Spleen (tissue), 7 donors: ENCODE data around the gene NUAK1.

Experiments used
- POLR2AphosphoS5 ChIP-seq, 3 donors: sonication (generic); formaldehyde crosslinking; IDR thresholded peaks; one replicate each; pipeline ENCODE4 v1.5.1; 2017; ENCODE audit warnings: antibody characterized with exemption in 3 of 3
- TF ChIP-seq, protein P1 (sequence below), 11 experiments: fragments of 200-600 bp in 7 of 11; fragments of 450-650 bp in 4 of 11; sonication (generic) in 4 of 11; IDR thresholded peaks in 8 of 11; conservative IDR thresholded peaks in 3 of 11; 1 replicate in 7 of 11; 2 replicates in 4 of 11; pipeline versions ENCODE4 v1.4.0 to v1.8.0; 2016 to 2021; ENCODE audit warnings: antibody characterized with exemption in 11 of 11, inconsistent platforms in 4 of 11, mild to moderate bottlenecking in 1 of 11
- donor health status: DM: no; HTN: no; CAD: no; lungs with moderate emphysema.
- donor health status: DM: no; HTN: no; CAD: no.
- donor health status: DM: no; HTN: no; CAD: no.

GRCh38 chr12:106174876-106175275, 36.1 kb upstream of the NUAK1 start:
- TF ChIP-seq, protein P1, sequence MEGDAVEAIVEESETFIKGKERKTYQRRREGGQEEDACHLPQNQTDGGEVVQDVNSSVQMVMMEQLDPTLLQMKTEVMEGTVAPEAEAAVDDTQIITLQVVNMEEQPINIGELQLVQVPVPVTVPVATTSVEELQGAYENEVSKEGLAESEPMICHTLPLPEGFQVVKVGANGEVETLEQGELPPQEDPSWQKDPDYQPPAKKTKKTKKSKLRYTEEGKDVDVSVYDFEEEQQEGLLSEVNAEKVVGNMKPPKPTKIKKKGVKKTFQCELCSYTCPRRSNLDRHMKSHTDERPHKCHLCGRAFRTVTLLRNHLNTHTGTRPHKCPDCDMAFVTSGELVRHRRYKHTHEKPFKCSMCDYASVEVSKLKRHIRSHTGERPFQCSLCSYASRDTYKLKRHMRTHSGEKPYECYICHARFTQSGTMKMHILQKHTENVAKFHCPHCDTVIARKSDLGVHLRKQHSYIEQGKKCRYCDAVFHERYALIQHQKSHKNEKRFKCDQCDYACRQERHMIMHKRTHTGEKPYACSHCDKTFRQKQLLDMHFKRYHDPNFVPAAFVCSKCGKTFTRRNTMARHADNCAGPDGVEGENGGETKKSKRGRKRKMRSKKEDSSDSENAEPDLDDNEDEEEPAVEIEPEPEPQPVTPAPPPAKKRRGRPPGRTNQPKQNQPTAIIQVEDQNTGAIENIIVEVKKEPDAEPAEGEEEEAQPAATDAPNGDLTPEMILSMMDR (IDR thresholded peaks at IDR 0.05 in 8 of 11, conservative IDR thresholded peaks at IDR 0.05 in 3 of 11): no peak
- TF ChIP-seq POLR2AphosphoS5 (IDR thresholded peaks at IDR 0.05): no peak
